GM18508 (cell line): Measurements from ENCODE around the gene FGD5.

Source experiments
- ATAC-seq: cut with Tn5 transposase; IDR thresholded peaks from one replicate; pipeline ENCODE4 v1.9.1; 2021; ENCODE audit warnings: moderate number of reproducible peaks; ENCODE audit not compliant: insufficient read depth, unreplicated experiment

FGD5 gene

GRCh38 chr3:14867936-14868570 is 49.3 kb downstream of the FGD5 start:
- ATAC-seq: no peak

- no peak for ATAC-seq
Measured at GRCh38 chr3:14869917-14870782, 51.4 kb downstream of the FGD5 start.

GRCh38 chr3:14870783-14871060 is 52.0 kb downstream of the FGD5 start:
- no peak for ATAC-seq

GRCh38 chr3:14871456-14872200 is 52.9 kb downstream of the FGD5 start:
- no peak for ATAC-seq

- ATAC-seq: no peak
Measured at GRCh38 chr3:14872706-14873105, 53.9 kb downstream of the FGD5 start.

- no peak for ATAC-seq
Measured at GRCh38 chr3:14874784-14875183, 56.0 kb downstream of the FGD5 start.

- no peak for ATAC-seq
Measured at GRCh38 chr3:14875411-14876175, 56.8 kb downstream of the FGD5 start.

- no peak for ATAC-seq
Measured at GRCh38 chr3:14876921-14877333, 58.2 kb downstream of the FGD5 start.

- no peak for ATAC-seq
Measured at GRCh38 chr3:14877469-14877868, 58.7 kb downstream of the FGD5 start.

GRCh38 chr3:14879211-14879874 is 60.6 kb downstream of the FGD5 start:
- ATAC-seq: no peak

GRCh38 chr3:14880447-14881106 is 61.8 kb downstream of the FGD5 start:
- ATAC-seq: no peak

GRCh38 chr3:14883226-14883625 is 64.5 kb downstream of the FGD5 start:
- no peak for ATAC-seq

- no peak for ATAC-seq
Measured at GRCh38 chr3:14884665-14885064, 65.9 kb downstream of the FGD5 start.

- ATAC-seq: no peak
Measured at GRCh38 chr3:14885307-14885706, 66.5 kb downstream of the FGD5 start.

GRCh38 chr3:14886101-14886500 is 67.3 kb downstream of the FGD5 start:
- ATAC-seq: no peak

GRCh38 chr3:14889205-14889604 is 70.4 kb downstream of the FGD5 start:
- ATAC-seq: no peak

GRCh38 chr3:14889943-14890342 is 71.2 kb downstream of the FGD5 start:
- no peak for ATAC-seq

GRCh38 chr3:14890476-14890875 is 71.7 kb downstream of the FGD5 start:
- ATAC-seq: no peak
